ENCODE measurements around the gene CD33.
"Not testable (repeated sequence)": the region's sequence is repeated elsewhere in the genome, so short reads cannot be mapped to it uniquely, and the experiment has no call there.

CD33 gene

GRCh38 chr19:51224898-51225393 is at the start of gene CD33:
Gene CD33 (plus strand): TSS chr19:51225080. CDS start chr19:51225119, 39 bp downstream.
- DNase-seq: not testable (repeated sequence)

DNA sequence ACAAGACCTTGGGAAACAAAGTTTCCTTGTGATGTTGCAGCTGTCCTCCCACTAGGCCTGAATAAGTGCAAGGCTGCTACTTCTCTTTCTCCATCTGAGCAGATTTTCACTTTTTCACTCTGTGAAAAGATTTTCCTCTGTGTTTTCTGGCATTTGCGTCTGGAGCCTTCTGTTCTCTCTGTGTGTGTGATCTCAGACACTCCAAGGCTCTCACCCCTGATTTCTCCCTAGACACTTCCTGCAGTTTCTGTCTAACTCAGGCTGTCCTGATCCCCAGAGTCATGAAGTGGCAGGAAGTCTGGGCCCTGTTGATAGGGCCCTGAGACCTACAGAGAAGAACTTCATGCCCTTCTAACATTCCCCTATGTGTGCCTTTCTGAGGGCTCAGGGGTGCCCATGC is 45.6 kb upstream of the CD33 start:
- DNase-seq: no peak

DNA sequence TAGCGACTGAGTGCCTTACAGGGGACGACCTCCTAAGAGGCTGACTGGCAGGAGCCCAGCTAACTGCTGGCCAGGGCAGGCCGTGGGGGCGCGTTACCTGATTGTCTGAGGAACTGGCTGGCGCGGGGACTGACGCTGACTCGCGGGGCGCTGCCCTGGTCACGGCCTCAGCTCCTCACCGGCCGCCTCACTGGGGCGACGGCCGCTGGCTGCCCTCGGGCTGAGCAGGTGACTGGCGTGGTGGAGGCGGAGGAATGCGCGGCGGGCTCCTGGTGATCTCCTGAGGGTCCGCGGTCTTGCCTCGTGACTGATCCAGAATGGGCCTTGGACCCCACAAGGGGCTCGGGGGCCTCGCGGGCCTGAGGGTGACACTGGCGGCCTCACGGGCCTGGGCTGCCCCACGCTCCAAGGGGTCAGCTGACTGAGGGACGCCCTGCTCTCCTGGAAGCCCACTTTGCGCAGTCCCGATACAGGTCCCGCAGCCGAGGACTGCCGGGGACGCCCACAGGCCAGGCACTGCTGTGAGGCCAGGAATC is 43.4 kb upstream of the CD33 start:
- no peak for DNase-seq

- no peak for DNase-seq
These were observed 42.9 kb upstream of the CD33 start for GRCh38 chr19:51181913-51182419.

- no peak for DNase-seq
These were observed 41.3 kb upstream of the CD33 start for GRCh38 chr19:51183629-51184028.

DNA sequence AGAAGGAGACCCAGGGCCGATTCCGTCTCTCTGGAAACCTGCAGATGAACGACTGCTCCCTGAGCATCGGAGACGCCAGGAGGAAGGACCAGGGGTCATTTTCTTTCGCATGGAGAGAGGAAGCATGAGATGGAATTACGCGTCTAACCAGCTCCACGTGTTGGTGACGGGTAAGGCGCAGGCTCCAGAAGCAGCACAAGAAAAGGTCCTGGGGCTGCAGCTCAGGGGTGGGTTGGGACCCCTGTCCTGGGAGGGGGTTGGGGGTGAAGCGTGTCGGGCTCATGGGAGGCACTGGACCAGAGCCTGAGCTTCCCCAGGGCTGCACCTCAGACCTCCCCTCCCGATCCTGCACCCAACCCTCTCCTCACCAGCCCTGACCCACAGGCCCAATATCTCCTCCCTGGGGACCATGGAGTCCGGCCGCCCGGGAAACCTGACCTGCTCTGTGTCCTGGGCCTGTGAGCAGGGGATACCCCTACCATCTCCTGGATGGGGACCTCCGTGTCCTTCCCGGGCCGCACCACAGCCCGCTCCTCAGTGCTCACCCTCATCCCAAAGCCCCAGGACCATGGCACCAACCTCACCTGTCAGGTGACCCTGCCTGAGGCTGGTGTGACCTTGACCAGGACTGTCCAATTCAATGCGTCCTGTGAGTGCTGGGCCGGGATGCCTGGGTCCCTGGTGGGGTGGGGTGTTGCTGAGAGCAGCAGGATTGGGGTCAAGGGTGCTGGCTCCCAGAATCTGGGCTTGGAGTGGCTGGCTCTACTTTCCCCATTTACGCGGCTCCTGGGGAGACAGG is 39.6 kb upstream of the CD33 start:
- DNase-seq: no peak

DNA sequence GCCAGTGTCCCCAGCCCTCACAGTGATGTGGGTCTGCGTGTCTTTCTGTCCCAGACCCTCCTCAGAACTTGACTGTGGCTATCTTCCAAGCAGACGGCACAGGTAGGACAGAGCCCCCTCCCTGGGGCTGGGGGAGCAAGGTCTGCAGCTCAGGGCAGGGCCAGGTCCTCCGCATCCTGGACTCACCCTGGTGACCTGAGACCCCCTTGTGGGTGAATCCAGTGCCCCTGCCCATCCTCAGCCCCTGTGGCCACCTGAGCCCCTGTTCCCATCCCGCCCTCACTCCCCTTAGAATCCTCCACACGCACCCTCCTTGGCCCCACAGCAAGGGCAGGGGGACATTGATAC is 39.0 kb upstream of the CD33 start:
- DNase-seq: no peak

DNA sequence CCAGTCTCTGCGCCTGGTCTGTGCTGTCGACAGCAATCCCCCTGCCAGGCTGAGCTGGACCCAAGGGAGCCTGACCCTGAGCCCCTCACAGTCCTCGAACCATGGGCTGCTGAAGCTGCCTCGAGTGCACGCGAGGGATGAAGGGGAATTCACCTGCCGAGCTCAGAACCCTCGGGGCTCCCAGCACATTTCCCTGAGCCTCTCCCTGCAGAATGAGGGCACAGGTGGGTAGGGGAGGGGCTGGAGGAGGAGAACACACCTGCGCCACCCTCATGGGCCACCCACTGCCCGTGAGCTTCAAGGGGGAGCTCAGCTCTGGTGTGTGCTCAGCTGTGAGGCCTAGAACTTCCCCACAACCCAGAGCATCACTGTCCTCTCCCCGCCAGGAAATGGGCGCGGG is 38.6 kb upstream of the CD33 start:
- DNase-seq: peak; percentile 7

- no peak for DNase-seq
These were observed 37.3 kb upstream of the CD33 start for GRCh38 chr19:51187395-51188226.

DNA sequence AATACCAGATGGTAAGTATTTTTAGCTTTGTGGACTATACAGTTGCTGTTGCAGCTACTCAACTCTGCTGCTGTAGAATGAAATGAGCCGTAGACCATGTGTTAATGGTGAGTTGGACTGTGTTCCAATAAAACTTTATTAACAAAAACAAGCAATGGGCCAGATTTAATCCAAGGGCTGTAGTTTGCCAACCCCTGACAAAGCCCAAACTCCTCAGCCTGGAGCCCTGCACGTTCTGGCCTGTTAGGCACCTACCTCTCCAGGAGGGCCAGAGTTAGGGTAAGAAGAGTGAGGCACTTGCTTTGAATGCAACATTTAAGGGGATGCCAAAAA is 36.7 kb upstream of the CD33 start:
- DNase-seq: no peak

GRCh38 chr19:51192689-51193088 is 32.2 kb upstream of the CD33 start:
- DNase-seq: no peak

DNA sequence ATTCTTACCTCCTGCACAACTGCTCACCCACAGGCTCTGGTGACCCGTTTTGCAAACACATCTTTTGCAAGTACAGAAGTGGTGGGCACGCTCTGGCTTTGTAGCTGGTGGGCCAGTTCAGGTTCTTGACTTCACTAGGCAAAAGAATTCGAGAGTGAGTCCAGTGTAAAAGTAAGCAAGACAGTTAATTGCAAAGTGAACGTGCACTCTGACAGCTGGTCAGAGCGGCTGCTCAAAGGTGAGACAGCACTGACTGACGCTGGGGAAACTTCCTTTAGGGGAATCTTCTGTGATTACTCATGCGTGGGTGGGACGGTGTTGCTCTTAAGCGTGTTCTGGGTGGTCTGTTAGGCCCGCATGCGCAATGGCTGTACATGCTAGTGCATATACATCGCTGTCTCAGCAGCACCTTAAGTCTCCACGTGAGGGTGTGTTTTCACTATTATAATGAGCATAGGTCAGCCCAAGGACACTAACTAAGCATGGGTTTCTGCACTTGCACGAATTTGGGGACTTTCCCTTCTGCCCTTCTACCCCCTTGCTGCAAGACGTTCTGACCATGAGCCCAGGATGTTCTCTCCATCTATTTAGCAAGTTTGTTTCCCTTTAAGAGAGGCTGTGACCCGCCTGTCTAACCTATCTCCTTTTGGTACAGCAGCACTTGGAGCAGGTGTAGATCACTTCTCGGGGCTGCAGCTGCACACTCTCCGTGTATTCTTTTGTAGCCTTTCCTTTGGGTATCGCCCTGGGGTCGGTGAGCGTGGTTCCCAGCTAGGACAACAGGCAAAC is 30.2 kb upstream of the CD33 start:
- no peak for DNase-seq

DNA sequence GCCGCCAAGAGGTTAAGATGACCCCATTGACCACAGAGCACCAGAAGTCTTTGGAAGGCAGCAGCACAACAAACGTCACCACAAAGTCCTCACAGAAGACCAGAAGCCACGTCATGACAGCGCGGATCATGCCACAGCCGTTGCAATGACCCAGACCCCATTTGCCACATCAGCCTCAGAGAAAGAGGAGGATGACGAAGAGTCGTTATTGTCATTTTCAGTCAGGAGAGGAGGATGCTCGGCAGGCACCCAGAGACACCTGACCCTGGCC is 29.6 kb upstream of the CD33 start:
- DNase-seq: no peak

DNA sequence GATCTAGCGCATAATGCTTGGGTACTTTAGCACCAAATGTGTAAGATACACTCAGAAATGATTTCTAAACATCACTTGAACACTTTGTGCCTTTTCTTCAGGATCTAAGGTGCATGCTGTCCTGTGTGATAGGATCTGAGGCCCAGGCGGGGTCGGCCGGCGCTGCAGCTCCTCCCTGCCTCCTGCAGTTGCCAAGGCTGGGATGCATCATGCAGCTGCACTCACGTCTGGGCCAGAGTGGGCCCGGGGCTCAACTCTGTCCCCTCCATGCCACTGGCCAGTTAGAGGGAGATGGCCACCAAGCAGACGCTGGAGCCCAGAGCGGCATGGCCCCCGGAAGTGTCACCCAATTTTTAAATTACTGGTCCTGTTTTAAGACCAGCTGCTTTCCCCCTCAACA is 29.3 kb upstream of the CD33 start:
- DNase-seq: no peak

DNA sequence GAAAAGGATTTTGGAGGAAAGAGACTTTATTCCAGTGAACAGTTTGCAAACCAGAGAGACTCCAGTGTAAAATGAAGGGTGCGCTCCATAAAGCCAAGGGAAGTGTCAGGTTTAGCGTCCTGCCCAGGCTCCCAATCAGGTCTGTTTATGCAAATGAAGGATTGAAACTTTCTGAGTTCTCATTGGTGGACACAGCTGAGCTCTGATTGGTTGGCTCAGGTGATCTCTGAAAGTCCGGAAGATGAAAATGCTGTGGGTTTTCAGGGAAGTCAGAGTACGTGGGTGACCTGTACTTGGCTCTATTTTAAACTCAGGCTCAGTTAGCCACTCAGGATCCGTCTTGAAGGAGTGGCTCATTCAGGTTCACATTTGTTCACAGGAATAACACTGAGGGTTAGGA is 28.7 kb upstream of the CD33 start:
- no peak for DNase-seq

- no peak for DNase-seq
These were observed 26.2 kb upstream of the CD33 start for GRCh38 chr19:51198641-51199040.

DNA sequence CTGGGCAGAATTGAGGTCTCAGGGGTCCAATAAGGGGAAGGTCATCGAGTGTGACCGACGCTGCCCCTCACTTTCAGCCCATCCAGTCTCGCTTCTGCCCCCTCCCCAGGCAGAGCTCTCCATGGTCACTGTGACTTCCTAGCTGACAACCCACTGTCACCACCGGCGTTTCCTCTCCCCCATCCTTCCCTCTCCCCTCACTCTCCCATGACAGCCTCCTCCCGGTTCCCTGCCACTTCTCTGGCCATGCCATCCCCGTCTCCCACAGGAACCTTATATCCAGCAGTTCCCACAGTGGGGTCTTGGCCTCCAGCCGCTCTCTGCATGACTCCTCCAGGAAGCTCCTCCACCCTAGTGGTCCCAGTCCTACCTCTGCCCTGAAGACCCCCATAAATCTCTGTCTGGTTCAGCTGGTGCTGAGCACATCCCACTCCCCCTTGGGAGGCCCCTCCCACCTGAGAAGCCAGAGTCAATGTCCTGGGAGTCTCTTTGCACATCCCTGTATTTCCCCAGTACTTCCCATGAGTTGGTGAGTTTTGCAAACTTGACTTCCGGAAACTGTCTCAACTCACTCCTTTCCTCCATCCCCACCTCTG is 24.7 kb upstream of the CD33 start:
- DNase-seq: no peak

DNA sequence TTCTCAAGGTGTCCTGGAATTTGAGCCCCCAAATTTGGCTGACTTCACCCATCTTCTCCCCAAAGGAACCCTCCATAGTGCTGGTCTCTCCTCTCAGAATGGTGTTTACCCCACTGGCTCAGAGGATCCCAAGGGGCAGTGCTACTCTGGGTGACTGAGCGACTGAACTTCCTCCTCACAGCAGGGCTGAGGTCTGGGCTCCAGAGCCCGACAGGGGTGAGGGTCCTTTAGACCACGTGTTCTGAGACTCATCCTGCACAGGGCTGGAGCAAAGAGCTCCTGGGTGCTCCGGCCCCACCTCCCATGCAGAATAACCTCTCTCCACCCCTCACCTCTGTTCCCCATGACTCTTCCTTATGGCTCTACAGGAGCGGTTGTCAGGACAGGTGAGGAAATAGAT is 23.2 kb upstream of the CD33 start:
- DNase-seq: no peak

DNA sequence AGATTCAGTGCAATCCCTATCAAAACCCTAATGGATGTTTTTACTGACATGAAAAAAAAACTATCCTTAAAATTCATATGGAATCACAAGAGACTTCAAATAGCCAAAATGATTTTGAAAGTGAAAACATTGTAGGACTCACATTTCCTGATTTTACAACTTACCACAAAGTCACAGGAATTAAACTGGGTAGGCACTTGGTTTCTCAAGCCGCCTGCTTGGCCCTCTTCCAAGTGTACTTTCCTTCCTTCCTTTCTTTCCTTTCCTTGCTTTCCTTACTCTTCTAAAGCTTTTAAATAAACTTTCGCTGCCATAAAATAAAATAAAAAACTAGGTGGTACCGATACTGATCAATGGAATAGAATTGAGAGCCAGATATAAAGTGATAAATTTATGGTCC is 21.0 kb upstream of the CD33 start:
- no peak for DNase-seq

- no peak for DNase-seq
These were observed 20.6 kb upstream of the CD33 start for GRCh38 chr19:51204321-51204720.

GRCh38 chr19:51207747-51208146 is 17.1 kb upstream of the CD33 start:
- DNase-seq: no peak

GRCh38 chr19:51210191-51210784 is 14.6 kb upstream of the CD33 start:
- DNase-seq: no peak

All from NCI-H146 (cell line).